IPS-NIHi11 (cell line): ENCODE results near the gene REV3L.
"Not testable (repeated sequence)": the region's sequence is repeated elsewhere in the genome, so short reads cannot be mapped to it uniquely, and the experiment has no call there.

Experiments used
- DNase-seq: peaks from one replicate; pipeline ENCODE4 v3.0.0; 2012; ENCODE audit warnings: mixed read lengths, low spot score

The REV3L gene

DNA sequence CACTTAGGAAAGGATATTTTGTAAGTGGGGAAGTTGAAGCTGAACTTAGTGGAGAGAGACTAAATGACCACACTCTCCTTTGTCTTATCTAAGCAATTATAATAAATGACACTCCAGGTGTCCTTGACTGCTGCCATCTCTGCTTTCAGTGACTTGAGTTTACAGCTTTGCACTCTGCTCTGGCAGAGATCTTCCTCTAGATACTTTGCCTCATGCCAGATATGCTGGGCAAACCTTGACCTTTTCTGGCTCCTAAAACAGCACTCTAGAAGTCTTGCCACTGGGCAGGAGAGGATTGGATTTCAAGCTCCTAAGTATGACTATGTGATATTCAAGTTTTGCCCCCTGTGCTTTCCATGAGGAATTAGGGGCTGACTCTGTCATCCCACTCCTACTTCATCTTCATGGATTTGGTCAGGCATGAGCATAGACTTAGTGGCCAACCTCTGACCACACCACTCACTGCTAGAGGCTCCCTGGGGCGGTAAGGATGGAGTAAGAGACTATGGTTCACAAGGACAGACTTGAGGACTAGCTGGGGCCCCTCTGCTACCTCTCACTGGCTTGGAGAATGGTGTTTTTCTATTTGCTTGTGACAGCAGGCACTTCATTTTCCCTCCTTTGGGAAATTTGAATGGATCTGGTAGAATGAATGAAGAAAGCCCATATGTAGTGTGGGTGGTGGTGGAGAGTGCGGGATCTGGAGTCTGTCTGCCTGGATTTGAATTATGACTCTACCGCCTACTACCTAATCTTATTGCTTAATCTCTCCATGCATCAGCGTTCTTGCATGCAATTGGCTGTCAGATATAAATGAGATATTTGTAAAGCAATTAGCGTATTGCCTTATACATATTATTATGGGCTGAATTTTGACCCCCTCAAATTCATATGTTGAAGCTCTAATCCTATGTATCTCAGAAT lies 191.4 kb downstream of the REV3L start:
- no peak for DNase-seq

DNA sequence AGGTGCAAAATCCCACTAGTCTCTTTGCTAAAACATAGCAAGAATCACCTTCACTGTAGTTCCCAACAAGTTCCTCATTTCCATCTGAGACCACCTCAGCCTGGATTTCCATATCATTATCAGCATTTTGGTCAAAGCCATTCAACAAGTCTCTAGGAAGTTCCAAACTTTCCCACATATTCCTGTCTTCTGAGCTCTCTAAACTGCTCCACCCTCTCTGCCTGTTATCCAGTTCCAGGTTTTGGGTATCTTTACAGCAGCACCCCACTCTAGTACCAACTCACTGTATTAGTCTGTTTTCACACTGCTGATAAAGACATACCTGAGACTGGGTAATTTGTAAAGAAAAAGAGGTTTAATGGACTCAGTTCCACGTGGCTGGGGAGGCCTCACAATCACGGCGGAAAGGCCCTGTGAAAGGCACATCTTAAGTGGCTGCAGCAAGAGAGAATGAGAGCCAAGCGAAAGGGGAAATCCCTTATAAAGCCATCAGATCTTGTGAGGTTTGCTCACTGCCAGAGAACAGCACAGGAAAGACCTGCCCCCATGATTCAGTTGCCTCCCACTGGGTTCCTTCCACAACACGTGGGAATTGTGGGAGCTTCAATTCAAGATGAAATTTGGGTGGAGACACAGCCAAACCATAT lies 192.2 kb downstream of the REV3L start:
- DNase-seq, result not testable (repeated sequence)

DNA sequence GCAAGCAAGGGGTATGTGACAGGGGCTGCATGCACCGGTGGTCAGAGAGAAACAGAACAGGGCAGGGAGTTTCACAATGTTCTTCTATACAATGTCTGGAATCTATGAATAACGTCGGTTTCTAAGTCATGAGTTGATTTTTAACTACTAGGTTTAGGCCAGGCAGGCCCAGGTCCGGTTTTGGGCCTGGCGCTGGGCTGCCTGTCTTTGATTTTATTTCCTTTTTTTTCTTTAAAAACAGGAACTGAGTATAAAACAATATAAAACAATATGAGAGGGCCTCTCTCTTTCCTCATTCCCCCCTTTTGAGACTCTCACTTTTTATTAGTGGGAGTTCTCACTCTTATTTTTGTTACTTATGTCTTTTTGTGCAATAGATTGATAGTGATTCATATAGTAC lies 198.7 kb downstream of the REV3L start:
- not testable (repeated sequence) for DNase-seq

DNA sequence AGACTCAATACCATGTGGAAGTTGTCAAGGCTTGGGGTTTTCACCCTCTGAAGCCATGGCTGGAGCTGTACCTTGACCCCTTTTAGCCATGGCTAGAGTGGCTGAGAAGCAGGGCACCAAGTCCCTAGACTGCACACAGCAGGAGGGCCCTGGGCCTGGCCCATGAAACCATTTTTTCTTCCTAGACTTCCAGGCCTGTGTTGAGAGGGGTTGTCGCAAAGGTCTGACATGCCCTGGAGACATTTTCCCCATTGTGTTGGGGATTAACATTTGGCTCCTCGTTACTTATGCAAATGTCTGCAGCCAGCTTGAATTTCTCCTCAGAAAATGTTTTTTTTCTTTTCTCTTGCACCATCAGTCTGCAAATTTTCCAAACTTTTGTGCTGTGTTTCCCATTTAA lies 199.3 kb downstream of the REV3L start:
- DNase-seq, result no peak

DNA sequence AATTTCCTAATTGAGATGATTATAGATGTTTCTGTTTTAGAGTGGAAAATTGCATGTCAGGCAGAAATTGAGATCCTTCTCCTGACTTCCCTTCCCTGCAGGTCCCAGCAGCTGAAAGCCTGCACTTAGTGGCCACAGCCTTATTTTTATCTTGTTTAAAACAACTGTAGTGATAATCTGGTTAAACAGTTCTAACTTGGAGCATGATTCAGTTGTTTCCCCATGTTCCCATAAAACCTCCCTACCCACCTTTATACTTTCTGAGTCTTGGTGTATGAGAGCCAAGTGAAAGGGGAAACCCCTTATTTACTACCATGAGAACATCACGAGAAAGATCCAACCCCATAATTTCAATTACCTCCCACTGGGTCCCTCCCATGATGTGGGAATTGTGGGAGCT lies 200.5 kb downstream of the REV3L start:
- no peak for DNase-seq

DNA sequence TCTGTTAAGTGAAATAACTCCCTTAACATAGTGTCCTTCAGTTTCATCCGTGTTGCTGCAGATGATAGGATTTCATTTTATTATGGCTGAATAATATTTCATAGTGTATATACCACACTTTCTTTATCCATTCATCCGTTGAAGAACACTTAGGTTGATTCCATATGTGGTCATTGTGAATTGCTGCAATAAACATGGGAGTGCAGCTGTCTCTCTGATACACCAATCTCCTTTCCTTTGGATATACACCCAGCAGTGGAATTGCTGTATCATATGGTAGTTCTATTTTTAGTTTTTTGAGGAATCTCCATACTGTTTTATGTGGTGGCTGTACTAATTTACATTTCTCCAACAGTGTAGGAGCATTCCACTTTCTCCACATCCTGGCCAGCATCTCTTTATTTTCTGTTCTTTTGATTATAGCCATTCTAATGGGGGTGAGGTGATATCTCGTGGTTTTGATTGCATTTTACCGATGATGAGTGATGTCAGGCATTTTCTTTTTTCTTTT lies 202.5 kb downstream of the REV3L start:
- no peak for DNase-seq

DNA sequence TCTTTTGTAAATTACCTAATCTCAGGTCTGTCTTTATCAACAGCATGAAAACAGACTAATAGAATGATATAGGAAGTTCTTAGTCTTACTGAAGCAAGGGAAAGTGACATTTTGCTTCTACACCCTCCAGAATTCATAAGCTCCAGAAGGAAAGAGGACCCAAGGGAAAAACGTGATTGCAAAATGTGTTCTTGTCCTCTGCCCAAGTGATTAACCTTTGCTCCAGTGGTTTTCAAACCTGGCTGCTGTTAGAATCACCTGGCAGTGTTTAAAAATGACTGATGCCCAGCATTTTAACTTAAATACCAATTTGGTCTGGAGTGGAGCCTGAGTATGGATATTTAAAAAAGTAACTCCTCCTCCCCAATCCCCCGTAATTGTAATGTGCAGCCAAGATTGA lies 204.3 kb downstream of the REV3L start:
- DNase-seq, result no peak

DNA sequence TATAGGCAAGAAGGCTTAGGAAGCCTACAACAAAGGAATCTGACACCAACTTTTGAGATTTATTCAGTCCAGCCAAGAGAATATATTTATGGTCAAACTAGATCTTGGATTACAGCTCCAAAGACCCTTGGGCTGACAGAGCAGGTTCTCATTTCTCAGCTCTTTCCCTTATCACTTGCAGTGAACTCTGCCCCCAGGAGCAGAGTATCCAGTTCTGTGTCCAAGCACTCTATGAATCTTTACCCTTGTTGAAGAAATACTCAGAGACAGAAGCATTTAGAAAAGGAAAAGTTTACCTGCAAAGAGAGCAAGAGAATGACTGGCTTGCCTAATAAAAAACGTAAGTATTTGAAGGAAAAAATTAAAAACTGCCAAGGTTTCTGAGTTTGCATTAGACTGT lies 205.2 kb downstream of the REV3L start:
- no peak for DNase-seq

DNA sequence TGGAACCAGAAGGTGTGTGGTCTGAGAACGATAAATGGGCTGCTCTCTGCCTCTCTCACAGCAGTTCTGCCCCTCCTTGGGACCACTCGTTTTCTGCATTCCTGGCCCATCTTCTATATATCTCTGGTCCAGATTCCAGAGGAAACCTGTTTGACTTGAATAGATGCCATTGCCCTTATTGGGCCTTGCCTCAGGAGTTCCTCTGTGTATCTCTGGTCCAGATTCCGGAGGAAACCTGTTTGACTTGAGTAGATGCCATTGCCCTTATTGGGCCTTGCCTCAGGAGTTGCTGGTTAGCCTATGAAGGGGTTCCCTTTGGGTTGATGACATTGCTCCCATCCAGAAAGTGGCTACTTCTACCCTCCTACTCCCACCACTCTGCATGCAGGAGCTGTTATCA lies 206.3 kb downstream of the REV3L start:
- no peak for DNase-seq

DNA sequence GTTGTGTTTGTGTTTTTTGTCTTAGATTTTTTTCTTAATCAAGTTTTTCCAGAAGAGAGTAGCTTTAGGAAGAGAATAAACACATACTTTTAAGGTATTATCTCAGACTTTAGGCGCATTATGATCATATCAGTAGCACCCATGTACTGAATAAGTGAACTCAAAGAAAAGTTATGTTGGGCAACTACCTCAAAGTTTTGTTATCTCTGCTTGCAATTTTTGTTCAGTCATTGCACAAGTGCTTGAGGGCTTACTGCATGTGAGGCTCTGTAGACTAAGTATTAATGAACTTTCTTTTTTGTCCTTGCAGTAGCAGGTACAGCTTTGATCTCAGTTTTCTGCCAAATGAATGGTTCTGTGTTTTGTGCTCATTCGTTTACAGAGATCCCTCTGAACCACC lies 206.7 kb downstream of the REV3L start:
- DNase-seq, result no peak

DNA sequence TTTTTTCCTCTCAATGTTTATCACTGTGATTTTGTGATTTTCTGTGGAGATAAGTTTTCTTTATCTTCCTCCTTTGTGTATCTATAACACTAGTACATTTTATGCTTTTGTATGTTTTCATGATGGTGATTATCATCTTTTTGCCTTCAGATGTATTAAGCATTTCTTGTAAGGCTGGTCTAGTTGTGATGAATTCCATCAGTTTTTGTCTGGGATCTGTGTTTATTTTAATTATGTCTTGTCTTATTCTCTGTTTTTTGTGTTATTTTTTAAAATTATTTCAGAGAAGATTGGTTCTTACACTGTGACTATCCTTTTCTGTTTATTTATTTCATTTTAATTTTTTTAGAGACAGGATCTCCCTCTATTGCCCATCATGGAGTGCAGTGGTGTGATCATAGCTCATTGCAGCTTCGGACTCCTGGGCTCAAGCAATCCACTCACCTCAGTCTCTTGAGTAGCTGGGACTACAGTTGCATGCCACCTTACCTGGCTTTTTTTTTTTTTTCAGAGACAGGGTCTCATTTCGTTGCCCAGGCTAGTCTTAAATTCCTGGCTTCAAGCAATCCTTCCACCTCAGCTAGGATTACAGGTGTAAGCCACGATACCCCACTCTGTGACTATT lies 208.3 kb downstream of the REV3L start:
- DNase-seq, result no peak

DNA sequence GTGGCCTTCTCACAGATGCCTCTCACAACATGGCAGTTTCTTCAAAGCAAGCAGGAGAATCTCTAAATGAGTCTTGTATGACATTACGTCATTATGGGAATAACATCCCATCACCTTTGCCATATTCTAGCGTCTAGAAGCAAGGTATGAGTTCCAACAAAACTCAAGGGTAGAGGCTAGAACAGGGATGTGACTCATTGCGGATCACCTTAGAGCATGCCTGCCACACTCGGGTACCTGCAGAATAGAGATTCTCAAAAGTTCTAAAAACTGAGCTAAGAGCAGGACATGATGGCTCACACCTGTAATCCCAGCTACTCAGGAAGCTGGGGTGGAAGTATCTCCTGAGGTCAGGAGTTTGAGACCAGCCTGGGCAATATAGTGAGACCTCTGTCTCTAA lies 212.9 kb downstream of the REV3L start:
- no peak for DNase-seq

DNA sequence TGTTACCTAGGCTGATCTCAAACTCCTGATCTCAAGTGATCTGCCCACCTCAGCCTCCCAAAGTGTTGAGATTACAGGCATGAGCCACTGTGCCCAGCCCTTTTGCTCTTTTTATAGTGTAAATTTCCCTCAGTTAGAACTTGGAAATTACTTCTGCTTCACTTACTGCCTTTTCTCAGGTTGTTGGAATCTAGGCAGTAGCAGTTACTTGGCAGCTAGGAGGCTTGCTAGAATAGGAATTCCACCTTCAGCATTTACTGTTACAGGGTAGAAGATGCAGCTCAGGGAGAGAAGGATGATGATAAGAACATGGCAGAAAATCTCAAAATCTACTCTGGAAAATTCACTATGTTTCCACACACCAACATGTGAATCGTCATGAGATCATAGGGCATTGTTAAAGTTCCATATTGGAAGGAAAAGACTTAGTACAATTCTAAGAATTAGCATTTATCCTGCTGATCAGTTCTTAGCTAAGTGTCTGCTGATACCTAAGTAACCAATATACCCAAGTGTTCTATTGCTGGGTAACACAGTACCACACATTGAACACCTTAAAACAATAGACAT lies 213.5 kb downstream of the REV3L start:
- no peak for DNase-seq

DNA sequence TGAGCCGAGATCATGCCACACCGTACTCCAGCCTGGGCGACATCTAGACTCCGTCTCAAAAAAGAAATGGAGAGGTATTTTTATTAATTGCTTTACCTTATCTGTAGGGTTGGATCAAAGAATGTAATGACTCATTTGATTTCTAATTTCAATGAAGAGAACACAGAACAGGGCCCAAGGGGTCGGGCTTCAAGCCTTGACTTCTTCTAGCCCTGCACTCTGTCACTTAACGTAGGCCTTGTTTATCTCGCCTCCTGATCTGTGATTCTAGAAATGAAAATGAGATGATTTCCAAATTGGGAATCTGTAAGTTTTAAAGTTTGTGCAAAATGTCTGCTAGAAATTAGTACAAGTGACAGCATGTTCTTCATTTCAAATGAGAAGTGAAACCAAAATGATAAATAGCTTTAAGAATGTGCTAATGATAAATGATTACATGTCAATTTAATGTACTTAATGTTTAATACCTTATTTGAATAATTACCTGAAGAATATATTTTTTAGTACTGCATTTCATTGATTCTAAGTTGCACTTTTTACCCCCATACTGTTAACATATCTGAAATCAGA lies 215.2 kb downstream of the REV3L start:
- DNase-seq, result no peak

DNA sequence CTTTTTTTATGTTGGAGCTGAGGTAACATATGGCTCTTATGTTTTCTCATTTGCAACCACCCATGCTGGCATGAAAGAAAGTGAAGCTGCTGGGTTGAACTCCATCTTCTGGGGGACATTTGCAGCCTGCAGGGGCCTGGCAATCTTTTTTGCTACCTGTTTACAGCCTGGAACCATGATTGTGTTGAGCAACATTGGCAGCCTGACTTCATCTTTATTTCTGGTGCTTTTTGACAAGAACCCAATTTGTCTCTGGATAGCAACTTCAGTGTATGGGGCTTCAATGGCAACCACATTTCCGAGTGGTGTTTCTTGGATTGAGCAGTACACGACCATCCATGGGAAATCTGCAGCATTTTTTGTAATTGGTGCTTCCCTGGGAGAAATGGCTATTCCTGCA lies 216.7 kb downstream of the REV3L start:
- no peak for DNase-seq

DNA sequence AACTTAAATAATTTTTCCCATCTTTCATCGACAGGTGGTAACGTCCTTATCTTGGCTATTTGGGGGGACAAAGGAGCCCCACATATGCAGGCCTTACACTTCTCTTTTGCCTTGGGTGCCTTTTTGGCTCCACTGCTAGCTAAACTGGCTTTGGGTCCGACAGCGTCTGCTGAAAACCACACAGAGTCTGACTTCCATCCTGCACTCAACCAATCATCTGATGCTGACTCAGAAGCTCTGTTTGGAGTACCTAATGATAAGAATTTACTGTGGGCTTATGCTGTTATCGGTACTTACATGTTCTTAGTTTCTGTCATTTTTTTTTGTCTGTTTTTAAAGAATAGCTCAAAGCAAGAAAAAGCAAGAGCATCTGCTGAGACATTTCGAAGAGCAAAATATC lies 217.2 kb downstream of the REV3L start:
- no peak for DNase-seq

DNA sequence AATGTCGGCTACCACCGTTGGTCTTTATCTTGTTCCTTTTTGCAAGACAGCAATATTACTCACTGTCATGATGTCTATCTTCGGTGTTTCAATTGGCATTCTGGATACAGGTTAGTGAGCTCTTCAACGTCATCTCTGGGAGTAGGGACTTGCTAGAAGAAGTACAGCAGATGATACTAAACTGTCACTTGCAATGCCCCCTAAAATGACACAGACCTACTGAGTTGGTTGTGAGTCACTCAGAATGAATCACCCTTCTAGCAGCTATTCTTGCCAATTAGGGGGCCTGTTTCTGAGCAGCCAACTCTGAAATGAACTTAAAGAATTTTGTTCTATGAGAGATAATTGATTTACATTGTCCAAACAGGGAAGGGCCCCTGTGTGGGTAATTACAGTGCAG lies 219.2 kb downstream of the REV3L start:
- no peak for DNase-seq

DNA sequence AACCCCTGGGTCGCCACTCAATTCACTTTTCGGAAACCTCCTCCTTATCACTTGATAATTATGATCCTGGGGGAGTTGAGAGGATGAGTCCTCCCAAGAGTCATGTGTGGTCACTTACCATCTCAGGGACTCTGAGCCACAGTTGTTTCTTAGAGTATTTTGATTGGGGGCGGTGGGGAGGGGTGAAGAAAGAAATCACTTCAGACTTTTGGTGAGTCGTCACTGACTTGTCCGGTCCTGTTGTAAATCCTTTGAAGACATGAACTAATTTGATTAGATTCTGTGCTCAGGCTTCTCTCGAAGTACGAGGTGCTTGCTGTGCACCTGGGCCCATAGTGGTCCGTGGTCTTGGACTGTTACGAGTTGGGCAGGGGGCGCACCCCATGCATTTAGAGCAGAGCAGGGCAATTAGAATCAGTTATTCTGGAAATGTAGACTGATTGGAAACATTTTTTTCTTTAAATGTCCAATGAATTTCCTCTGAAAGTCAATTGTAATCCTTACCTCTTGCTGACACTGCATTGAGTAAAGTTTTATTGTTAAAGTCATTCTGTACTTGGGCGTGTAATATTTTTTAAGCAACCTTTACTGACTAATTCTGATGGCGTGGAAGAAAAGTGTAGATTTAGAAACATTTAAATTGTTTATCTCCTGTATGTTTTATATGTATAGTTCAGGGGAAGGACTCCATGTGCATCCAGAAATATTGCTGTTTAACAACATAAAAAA lies 222.3 kb downstream of the REV3L start:
- no peak for DNase-seq

DNA sequence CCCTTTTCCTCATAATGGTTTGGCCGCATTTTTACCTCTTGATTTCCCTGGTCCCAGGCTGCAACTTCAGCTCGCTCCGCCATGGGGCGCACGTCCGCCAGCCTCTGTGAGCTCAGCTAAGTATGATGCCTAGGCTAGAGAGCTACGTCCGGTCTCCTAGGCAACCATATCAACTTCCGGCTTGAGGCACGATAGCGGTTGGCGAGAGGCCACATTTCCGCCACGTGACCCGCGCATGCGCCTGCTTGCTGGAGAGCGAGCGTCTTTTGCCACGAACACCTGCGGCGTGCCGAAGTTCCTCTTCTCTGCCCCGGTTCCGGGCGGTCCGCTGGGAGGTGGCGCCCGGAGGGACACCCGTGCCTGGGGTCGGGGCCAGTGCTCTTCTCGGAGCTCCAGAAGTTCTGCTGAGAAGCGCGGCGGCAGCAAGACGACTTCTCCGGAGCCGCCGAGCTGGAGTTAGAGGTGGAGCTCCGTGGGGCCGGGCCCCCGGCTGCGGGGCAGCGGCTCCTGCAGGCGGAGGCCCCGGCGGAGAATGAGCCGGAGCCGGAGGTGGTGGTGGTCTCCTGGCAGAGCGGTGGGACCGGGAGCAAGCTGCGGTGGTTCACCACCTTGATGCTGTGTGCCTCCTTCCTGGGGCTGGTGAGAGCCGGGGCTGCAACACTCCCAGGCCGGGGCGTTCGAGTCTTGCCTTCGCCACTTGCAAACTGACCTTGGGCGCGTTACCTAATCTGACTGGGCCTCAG lies 223.8 kb downstream of the REV3L start:
- peak; percentile 97 for DNase-seq

DNA sequence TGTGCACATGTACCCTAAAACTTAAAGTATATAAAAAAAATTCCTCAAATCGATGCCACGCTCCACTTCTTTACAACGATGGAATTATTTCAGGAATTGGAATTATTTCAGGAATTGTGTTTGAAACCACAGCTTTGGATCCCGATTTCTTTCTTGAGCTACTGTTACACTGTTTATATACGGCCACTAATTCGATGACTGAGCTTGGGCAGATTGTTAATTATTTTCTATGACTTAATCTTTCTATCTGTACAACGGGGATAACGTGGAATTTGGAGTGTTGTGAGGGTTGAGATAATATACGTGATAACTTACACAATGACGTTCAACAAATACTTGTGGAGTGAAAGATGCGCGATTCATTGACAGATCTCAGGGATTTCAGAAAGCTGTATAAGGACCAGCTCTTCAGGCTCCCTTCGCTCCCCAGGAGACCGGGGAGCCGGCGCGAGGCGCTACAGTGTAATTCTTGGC lies 224.4 kb downstream of the REV3L start:
- DNase-seq, result no peak

DNA sequence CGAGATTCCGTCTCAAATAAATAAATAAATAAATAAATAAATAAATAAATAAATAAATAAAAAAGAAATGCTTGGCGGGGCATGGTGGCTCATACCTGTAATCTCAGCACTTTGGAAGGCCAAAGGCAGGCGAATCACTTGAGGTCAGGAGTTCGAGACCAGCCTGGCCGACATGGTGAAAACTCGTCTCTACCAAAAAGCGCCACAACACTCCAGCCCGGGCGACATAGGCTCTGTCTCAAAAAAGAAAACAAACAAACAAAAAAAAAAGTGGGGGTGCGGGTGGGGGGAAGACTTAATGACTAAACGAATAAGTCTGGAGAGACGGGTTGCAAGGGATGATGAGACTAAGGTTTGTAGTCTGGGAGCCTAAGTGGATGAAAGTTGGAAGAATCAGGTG lies 225.0 kb downstream of the REV3L start:
- DNase-seq, result no peak
